ENCODE results near the gene COL5A1. TPM values are rescaled to one million over a fixed set of nuclear protein-coding genes. Genes with fewer than 3 reads are reported as not detected.

COL5A1 gene
- total and polyA plus RNA-seq, 2 experiments from 2014 or later = 211 to 812 TPM

DNA sequence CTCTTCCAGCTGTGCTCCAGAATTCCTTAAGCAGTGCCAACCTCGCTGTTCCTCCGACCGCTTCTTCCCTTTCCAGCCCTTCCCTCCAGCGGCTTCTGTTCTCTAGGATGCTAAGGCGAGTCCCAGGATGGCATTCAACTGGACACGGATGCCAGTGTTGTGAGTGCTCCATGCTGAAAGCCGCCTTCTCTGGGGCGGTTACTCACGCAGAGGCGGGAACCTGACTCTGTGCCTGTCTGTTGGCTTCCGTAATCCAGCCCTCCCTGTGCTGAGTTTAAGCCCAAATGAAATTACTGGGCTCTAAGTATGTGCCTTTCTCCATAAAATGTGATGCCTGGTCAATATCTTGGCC is 20.2 kb downstream of the COL5A1 start:
- peak overlapping the region; percentile 26 for H3K4me3 ChIP-seq
- 1 to 2% methylated on average over 11 of the region's 11 CpGs for WGBS, 2 experiments (ENCODE audit: low coverage in 1 of 2, low lambda C conversion rate in 2 of 2, missing lambda C conversion rate in 2 of 2)

DNA sequence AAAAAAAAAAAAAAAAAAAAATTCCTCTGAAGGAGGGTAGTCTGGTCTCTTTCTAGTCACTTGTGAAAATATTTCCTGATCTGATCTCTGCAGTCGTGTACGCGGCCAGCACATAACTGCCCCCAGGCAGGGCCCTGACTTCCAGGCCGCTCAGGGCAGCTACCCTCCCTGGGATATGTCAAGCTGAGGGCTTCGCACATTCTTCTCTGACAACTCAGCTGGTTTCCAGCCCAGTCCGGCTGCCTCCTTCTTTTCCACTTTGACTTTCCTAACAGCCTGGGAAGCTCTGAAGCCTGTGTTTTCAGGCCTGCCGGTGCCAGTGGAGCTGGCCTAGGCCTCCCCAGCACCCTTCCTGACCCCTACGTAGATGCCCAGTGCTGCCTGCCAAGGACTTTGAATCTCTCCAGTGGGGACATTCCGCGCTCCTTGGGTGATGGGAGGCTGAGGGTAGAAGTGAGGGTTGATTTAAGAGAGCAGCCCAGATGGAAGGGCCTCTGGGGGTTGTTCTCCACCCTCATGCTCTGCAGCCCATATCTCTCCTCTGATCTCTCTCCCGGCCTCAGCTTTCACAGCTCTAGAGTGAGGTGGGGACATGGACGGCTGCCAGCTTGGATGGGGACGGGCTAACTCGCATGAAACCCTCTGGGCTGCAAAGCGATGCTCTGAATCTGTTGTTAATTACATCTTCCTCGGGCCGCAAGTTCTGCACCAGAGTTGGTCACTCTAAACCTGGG is 20.7 kb downstream of the COL5A1 start:
- Histone ChIP-seq H4K20me1 (ENCODE audit: insufficient read depth) (peaks cover 6% of the 10 kb centered on the region; the same call in 1 of the 2 replicates), H3K9ac (peak overlapping the region; percentile 83), H3K9me2 (ENCODE audit: insufficient read depth) (no peaks in the 10 kb centered on the region), H3K4me2 (ENCODE audit: unreplicated experiment) (peak overlapping the region; percentile 70), H2AFZ (no peak overlapping the region), H3K4me1 (ENCODE audit: insufficient read depth) (peaks cover 54% of the 10 kb centered on the region), H3K36me3 (ENCODE audit: low read depth) (0 out of 2 replicates have a peak, but pooled peaks cover 8% of the 10 kb centered on the region), H3K9me3 (ENCODE audit: low read depth) (no peaks in the 10 kb centered on the region), H3K27me3 (replicated peaks; ENCODE audit: insufficient read depth) (no peaks in the 10 kb centered on the region), H3K4me3 (peak overlapping the region; percentile 29; the same call in 1 of the 2 replicates), H3F3A (ENCODE audit: insufficient read depth) (peaks cover 83% of the 10 kb centered on the region), H3K27ac (peak overlapping the region; percentile 97), H3K79me2 (ENCODE audit: insufficient read depth) (peaks cover 87% of the 10 kb centered on the region)
- in situ Hi-C loops (cut with MboI) = loop anchor here (25.0 kb wide), 1 partner anchor 200 kb away; no protein-coding TSS in a partner anchor
- 0 to 2% methylated on average over 17 of the region's 17 CpGs for WGBS, 2 experiments (ENCODE audit: low coverage in 1 of 2, low lambda C conversion rate in 2 of 2, missing lambda C conversion rate in 2 of 2)
- peak; percentile 97 for DNase-seq
- TF ChIP-seq EZH2 (IDR thresholded peaks at IDR 0.05; ENCODE audit: insufficient read depth, poor library complexity, severe bottlenecking) (no peak), EZH2phosphoT487 (IDR thresholded peaks at IDR 0.05; ENCODE audit: insufficient read depth, low read depth) (no peak)

More for the DNA sequence above, 20.2 kb downstream of the COL5A1 start:
- peak overlapping the region; percentile 38 for H3K4me2 ChIP-seq (ENCODE audit: unreplicated experiment)
- no peaks in the 10 kb centered on the region for H3K9me2 ChIP-seq (ENCODE audit: insufficient read depth)
- no peak overlapping the region for H2AFZ ChIP-seq
- H3K27me3 ChIP-seq (replicated peaks; ENCODE audit: insufficient read depth) = no peaks in the 10 kb centered on the region
- H3F3A ChIP-seq (ENCODE audit: insufficient read depth) = peaks cover 78% of the 10 kb centered on the region
- in situ Hi-C loops (cut with MboI) = loop anchor here (25.0 kb wide), 1 partner anchor 199 kb away; no protein-coding TSS in a partner anchor
- peak; percentile 98 for DNase-seq
- no peaks in the 10 kb centered on the region for H3K9me3 ChIP-seq (ENCODE audit: low read depth)
- peaks cover under 1% of the 10 kb centered on the region; the same call in 1 of the 2 replicates for H4K20me1 ChIP-seq (ENCODE audit: insufficient read depth)
- TF ChIP-seq EZH2 (IDR thresholded peaks at IDR 0.05; ENCODE audit: insufficient read depth, poor library complexity, severe bottlenecking) = no peak
- TF ChIP-seq EZH2phosphoT487 (IDR thresholded peaks at IDR 0.05; ENCODE audit: insufficient read depth, low read depth) = no peak
- H3K9ac ChIP-seq = peak overlapping the region; percentile 83
- H3K4me1 ChIP-seq (ENCODE audit: insufficient read depth) = peaks cover 49% of the 10 kb centered on the region
- peak overlapping the region; percentile 97 for H3K27ac ChIP-seq
- peaks cover 81% of the 10 kb centered on the region for H3K79me2 ChIP-seq (ENCODE audit: insufficient read depth)
- H3K36me3 ChIP-seq (ENCODE audit: low read depth) = 0 out of 2 replicates have a peak, but pooled peaks cover 8% of the 10 kb centered on the region

- no peak overlapping the region for H2AFZ ChIP-seq
- peak overlapping the region; percentile 70 for H3K4me2 ChIP-seq (ENCODE audit: unreplicated experiment)
- peaks cover 90% of the 10 kb centered on the region for H3F3A ChIP-seq (ENCODE audit: insufficient read depth)
- 0 out of 2 replicates have a peak, but pooled peaks cover 8% of the 10 kb centered on the region for H3K36me3 ChIP-seq (ENCODE audit: low read depth)
- peak overlapping the region; percentile 97 for H3K27ac ChIP-seq
- WGBS, 2 experiments (ENCODE audit: low coverage in 1 of 2, low lambda C conversion rate in 2 of 2, missing lambda C conversion rate in 2 of 2) = 42 to 43% methylated on average over 10 of the region's 10 CpGs
- peaks cover 62% of the 10 kb centered on the region for H3K4me1 ChIP-seq (ENCODE audit: insufficient read depth)
- no peaks in the 10 kb centered on the region for H3K9me2 ChIP-seq (ENCODE audit: insufficient read depth)
- no peaks in the 10 kb centered on the region for H3K27me3 ChIP-seq (replicated peaks; ENCODE audit: insufficient read depth)
- H3K9me3 ChIP-seq (ENCODE audit: low read depth) = no peaks in the 10 kb centered on the region
- peaks cover 88% of the 10 kb centered on the region for H3K79me2 ChIP-seq (ENCODE audit: insufficient read depth)
- no peak for DNase-seq
- in situ Hi-C loops (cut with MboI) = loop anchor here (25.0 kb wide), 1 partner anchor 201 kb away; no protein-coding TSS in a partner anchor
- H4K20me1 ChIP-seq (ENCODE audit: insufficient read depth) = peaks cover 12% of the 10 kb centered on the region; the same call in 1 of the 2 replicates
- peak overlapping the region; percentile 29 for H3K4me3 ChIP-seq
- TF ChIP-seq EZH2 (IDR thresholded peaks at IDR 0.05; ENCODE audit: insufficient read depth, poor library complexity, severe bottlenecking) (no peak), EZH2phosphoT487 (IDR thresholded peaks at IDR 0.05; ENCODE audit: insufficient read depth, low read depth) (no peak)
- H3K9ac ChIP-seq = peak overlapping the region; percentile 83
Observed at GRCh38 chr9:134663084-134663483, 21.5 kb downstream of the COL5A1 start.

GRCh38 chr9:134663753-134664415 is 22.3 kb downstream of the COL5A1 start:
- Histone ChIP-seq H3K27ac (peak overlapping the region; percentile 97), H3K9me2 (ENCODE audit: insufficient read depth) (no peaks in the 10 kb centered on the region), H3K36me3 (ENCODE audit: low read depth) (0 out of 2 replicates have a peak, but pooled peaks cover 8% of the 10 kb centered on the region), H3K79me2 (ENCODE audit: insufficient read depth) (peaks cover 88% of the 10 kb centered on the region), H3K4me2 (ENCODE audit: unreplicated experiment) (peak overlapping the region; percentile 70), H3K4me1 (ENCODE audit: insufficient read depth) (peaks cover 68% of the 10 kb centered on the region), H3K4me3 (0 out of 2 replicates have a peak overlapping the region, but pooled peaks have one; percentile 5), H3F3A (ENCODE audit: insufficient read depth) (peaks cover 91% of the 10 kb centered on the region), H4K20me1 (ENCODE audit: insufficient read depth) (peaks cover 12% of the 10 kb centered on the region; the same call in 1 of the 2 replicates), H3K27me3 (replicated peaks; ENCODE audit: insufficient read depth) (no peaks in the 10 kb centered on the region), H3K9me3 (ENCODE audit: low read depth) (no peaks in the 10 kb centered on the region), H3K9ac (peak overlapping the region; percentile 83), H2AFZ (no peak overlapping the region)
- DNase-seq = peak; percentile 72
- WGBS, 2 experiments (ENCODE audit: low coverage in 1 of 2, low lambda C conversion rate in 2 of 2, missing lambda C conversion rate in 2 of 2) = 61 to 62% methylated on average over 9 of the region's 9 CpGs
- in situ Hi-C loops (cut with MboI) = loop anchor here (25.0 kb wide), 1 partner anchor 202 kb away; no protein-coding TSS in a partner anchor
- no peak for TF ChIP-seq EZH2 (IDR thresholded peaks at IDR 0.05; ENCODE audit: insufficient read depth, poor library complexity, severe bottlenecking)
- TF ChIP-seq EZH2phosphoT487 (IDR thresholded peaks at IDR 0.05; ENCODE audit: insufficient read depth, low read depth) = no peak
